Mammary epithelial cell (primary cell): Measurements from ENCODE around the gene NTN1.

ENCODE experiments used
- CTCF ChIP-seq, 2 donors: IDR thresholded peaks in 1 of 2; conservative IDR thresholded peaks in 1 of 2; 2 replicates each; pipeline ENCODE4 v1.5.1; 2011 to 2012; ENCODE audit warnings: inconsistent platforms in 2 of 2, low read length in 2 of 2, mild to moderate bottlenecking in 2 of 2, control low read depth in 1 of 2, low read depth in 1 of 2; ENCODE audit not compliant: insufficient read depth in 1 of 2; ENCODE audit errors: extremely low read depth in 1 of 2
- EZH2 ChIP-seq: IDR thresholded peaks from 2 replicates; pipeline ENCODE4 v1.6.1; 2012; ENCODE audit warnings: low read length, inconsistent platforms, borderline replicate concordance

DNA sequence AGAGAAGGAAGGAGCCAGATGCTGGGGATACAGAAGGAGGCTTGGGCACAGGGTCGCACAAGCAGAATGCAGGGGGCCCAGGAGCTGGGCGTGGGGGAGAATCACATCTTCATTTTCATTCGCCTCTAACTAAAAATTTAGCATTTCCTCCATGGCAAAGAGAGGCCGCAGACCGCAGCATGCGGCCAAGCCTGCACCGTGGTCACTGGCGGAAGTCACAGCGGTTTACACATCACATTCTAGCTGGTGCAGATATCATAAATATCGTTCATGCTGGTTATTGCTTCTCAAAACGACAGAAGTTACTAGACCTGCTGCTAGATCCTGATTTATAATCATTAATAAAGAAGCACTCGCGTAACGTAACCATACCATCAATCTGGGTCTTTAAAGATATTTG, 162.0 kb downstream of the NTN1 start:
- TF ChIP-seq CTCF (conservative IDR thresholded peaks at IDR 0.05 in 1 of 2, IDR thresholded peaks at IDR 0.05 in 1 of 2; ENCODE audit: extremely low read depth in 1 of 2, insufficient read depth in 1 of 2, low read depth in 1 of 2, low read length in 2 of 2) (no peak), EZH2 (no peak)
